NB4 (cell line): ENCODE data around the gene FSTL4.

Source experiments
- MYC ChIP-seq: IDR thresholded peaks from 2 replicates; pipeline ENCODE4 v1.6.1; 2011; ENCODE audit warnings: low read depth, low read length
- POLR2A ChIP-seq: IDR thresholded peaks from 2 replicates; pipeline ENCODE4 v1.6.1; 2011; ENCODE audit warnings: mild to moderate bottlenecking; ENCODE audit not compliant: insufficient read length; ENCODE audit errors: extremely low read depth
- TF ChIP-seq, protein P1 (sequence below): IDR thresholded peaks from one replicate; pipeline ENCODE4 v1.5.1; 2012; ENCODE audit warnings: low read depth, low read length
- TF ChIP-seq, protein P2 (sequence below): IDR thresholded peaks from 2 replicates; pipeline ENCODE4 v1.6.1; 2011; ENCODE audit warnings: low read depth, low read length

DNA sequence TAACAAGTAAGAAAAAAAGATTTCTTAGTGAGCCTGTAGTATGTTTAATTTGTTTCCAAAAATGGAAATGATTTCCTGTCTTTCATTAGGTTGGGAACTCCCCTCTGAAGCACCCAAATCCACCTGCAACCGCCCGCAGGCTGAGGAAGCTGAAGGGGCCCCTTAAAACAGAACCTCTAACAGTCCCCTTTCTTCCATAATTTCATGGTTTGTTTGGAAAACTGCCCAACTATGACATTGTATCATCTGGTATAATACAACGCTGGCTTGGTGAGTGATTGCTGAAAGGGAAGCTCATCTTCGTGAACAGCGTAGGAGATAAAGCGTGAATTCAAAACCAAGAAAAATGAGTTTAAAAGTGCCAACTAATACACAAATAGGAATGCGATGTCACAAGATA, 215.5 kb downstream of the FSTL4 start:
- no peak for TF ChIP-seq POLR2A
- TF ChIP-seq, protein P1, sequence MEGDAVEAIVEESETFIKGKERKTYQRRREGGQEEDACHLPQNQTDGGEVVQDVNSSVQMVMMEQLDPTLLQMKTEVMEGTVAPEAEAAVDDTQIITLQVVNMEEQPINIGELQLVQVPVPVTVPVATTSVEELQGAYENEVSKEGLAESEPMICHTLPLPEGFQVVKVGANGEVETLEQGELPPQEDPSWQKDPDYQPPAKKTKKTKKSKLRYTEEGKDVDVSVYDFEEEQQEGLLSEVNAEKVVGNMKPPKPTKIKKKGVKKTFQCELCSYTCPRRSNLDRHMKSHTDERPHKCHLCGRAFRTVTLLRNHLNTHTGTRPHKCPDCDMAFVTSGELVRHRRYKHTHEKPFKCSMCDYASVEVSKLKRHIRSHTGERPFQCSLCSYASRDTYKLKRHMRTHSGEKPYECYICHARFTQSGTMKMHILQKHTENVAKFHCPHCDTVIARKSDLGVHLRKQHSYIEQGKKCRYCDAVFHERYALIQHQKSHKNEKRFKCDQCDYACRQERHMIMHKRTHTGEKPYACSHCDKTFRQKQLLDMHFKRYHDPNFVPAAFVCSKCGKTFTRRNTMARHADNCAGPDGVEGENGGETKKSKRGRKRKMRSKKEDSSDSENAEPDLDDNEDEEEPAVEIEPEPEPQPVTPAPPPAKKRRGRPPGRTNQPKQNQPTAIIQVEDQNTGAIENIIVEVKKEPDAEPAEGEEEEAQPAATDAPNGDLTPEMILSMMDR = no peak
- TF ChIP-seq, protein P2, sequence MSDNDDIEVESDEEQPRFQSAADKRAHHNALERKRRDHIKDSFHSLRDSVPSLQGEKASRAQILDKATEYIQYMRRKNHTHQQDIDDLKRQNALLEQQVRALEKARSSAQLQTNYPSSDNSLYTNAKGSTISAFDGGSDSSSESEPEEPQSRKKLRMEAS = no peak
- TF ChIP-seq MYC = no peak
